A204.1 (cell line): ENCODE results near the gene ARCN1.
"Not testable (repeated sequence)": the region's sequence is repeated elsewhere in the genome, so short reads cannot be mapped to it uniquely, and the experiment has no call there.

Experiments used
- FAIRE-seq: peaks from 2 replicates; lab custom pipeline; 2012; peaks lifted over from hg19 to GRCh38; lab: Jason Lieb, UNC

Gene ARCN1

DNA sequence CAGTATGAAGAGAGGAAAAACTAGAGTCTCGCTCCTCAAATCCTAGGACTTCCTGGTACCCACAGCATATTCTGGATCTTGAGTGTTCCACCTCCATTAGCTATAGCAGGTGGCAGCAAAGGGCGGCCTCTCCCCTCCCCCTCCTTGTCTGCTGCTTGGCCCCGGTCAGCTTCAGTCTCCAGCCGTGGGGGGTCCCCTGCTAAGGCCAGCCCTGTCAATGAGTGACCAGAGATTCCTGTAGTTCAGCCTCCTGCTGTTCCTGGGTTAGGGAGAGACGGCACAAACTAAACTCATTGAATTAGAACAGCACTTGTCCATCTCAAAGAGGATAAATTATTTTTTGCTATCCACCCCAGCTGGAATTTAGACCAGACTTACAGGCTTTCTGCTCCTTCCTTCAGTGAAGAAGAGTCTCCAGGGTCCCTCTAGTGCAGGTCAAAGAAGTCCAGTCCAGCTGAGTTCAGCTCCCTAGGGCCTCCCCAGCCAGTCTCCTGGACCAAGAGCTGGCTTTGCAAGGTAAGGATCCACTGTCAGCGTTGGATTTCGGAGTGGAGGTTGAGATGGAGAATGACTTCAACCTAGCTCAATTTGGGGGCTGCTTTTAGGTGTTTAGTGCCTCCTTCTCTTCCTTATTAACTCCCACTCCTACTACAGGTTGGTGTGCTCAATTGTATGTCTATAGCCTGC lies 34.1 kb downstream of the ARCN1 start:
- FAIRE-seq, result no peak

DNA sequence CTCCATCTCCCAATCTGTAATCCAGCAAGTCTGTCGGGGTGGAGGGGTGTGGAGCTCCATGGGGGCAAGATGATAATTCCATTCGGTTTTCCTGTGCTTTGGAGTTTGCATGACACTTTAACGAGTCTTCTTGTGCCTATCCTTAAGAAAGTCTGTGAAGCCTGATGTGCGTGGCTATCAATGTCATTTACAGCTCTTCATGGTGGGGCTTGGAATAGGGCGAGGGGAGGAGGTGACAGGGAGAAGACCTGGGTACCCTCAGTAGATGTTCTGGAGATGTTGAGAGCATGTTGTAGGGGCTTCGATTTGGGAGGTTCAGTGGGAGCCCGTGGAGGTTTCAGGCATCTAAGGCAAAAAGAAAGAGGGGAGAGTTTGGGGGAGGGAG lies 34.6 kb downstream of the ARCN1 start:
- no peak for FAIRE-seq

DNA sequence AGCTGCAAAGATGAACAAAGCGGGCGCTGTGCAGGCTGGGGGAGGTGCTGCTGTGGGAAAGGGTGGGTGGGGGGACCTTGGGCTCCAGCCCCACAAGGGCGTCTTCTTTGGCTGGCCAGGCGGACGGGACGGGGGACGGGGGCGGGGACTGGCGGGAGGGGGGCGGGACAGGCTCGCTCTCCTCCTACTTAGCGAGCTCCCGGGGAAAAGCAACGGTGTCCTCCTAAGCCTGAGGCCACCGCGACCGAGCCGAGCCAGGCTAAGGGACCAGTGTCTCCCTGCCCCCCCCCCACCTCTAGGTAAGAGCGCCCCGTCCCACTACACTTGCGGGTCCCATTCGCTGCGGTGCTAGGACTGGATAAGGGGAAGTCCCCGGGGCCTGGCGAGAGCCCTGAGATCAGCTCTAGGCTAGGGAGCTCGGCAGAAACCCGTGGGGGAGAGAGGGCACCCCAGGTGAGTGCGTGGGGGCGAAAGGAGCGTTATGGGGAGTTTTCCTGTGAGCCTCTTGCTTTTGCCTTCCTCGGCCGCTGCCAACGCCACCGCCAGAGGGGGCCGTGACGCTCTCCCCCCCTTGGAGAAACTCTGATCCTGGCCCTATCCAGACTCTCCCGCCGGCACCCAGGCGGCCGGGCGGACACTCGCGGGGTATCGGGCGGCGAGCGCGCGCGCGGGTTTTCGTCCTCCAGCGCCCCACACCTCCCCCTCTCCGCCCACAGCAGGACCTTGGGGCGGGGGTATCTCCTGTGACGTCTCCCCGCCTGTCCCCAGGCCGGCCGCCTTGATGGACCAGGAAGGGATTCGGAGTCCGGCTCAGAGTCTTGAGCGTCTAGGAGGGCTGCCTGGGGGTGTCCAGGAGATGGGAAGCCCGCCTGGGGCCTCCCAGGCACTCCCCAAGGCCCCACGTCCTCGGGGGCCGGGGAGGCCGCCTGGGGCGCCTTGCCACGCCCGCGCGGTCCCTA lies 35.5 kb downstream of the ARCN1 start, which contains the start of gene PHLDB1:
PHLDB1 (plus strand) TSS at position 215 of the 959 bp plus-strand sequence. CDS start 6,222 bp downstream, outside the sequence.
- no peak for FAIRE-seq

DNA sequence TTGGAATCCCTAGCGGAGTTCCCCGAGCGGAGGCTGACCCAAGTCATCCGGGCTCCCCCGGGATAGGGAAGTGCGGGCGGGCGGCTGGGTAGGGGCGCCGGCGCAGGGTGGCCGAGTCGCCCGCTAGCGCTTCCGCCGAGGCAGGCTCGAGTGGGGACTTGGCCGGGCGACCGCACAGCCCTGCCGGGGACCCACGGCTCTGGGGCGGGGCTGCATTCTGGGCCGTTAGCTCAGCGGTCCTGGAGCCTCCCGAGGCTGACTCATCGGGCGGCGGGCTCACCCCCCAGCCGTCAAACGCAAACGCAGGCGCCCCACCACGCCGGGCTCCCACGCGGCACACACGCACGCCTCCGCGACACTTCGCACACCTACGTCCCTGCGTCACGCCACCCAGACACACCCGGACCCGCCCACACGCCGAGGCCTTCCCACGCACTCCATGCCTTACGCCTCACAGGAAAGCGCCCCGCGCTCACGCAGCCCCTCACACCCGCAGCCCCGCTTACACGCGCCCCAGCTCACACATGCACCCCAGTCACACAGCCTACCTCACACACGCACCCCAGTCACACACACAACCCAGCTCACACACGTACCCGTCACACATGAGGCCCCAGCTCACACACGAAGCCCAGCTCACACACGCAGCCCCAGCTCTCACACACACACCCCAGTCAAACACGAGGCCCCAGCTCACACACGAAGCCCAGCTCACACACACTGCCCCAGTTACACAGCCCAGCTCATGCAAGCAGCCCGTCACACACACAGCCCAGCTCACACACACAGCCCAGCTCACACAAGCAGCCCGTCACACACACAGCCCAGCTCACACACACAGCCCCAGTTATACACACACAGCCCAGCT lies 36.4 kb downstream of the ARCN1 start:
- FAIRE-seq, result no peak

DNA sequence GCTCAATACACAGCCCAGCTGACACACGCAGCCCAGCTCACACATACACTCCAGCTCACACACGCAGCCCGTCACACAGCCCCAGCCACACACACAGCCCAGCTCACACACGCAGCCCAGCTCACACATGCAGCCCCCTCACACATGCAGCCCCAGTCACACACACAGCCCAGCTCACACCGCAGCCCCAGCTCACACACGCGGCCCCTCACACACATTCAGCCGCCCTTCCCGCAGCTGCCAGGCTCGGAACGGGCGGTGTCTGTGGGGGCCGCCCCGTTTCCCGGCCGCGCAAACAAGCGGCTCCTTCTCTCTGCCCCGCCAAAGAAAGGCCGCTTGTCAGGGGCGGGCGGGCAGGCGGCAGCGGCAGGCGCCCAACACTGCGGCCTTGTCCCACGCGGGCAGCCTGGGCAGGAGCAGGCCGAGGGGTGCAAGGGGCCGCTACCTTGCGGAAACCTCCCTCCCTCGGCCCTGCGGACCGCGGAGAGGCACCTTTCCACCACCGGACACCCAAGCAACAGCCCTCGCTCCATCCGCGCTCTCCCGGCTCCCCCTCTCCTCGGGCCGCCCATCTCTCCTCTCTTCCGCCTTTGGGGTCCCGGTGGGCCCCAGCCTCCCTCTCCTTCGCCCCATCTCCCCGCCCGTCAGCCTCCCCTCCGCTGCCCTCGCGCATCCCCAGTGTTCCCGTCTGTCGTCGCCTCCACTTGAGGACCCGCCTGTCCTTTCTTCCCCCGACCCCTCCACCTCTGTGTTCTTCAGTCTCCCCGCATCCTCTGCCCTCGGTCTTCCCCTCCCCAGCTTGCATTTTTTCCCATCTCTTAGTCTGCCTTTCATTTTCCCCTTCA lies 37.4 kb downstream of the ARCN1 start:
- no peak for FAIRE-seq

DNA sequence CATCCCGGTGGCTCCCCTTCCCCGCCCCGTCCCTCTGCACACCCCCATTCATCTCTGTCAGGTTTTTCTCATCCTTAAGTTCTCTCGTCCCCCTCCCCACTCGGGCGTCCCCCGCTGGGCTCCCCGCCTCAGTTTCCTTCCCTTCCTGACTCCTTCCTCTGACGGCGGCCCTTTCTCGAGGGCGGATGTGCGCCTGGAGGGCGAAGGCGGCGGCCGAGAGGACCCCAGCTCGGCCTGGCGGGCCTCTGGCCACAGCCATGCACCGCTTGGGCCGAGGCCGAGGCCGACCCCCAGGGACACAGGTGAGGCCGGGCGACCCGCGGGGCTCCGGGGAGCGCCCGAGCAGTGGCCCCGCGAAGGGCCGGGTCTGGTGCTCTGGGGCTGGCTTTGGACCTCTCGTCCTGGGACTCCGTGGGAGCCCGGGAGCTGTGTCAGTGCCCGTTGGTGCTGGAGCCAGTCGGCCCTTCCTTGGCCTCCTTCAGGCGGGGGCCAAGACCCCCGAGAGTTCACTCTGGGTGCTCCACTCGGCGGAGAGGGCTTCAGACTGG lies 38.1 kb downstream of the ARCN1 start:
- no peak for FAIRE-seq

DNA sequence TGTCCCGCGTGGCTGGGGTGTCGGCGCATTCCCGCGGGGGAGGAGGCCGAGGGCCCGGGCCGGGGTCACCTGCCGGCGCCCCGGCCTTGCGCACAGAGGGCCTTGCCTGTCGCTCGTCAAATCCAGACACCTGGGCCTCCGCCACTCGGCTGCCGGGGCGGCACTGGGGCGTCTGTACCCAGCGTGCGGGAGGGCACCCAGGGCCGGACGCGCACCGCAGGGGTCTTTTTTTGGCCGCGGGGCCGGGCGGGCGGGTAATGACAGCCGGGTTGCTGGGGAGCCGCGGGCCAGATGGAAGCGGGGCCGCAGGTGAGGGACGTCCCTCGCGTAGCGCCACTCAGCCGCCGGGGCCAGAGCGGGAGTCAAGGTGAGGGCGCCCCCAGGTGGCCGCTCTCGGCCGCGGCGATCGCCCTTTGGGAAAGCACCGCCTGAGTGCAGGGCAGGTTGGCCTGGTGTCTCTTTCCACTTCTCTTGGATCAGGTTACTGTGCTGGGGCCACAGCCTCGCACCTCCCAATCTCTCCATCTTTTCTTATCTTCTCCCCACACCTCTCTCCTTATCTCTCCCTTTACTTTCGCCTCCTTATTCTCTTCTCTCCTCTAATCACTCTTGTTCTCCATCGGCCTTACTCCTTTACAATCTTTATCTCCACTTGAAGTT lies 38.7 kb downstream of the ARCN1 start:
- no peak for FAIRE-seq

DNA sequence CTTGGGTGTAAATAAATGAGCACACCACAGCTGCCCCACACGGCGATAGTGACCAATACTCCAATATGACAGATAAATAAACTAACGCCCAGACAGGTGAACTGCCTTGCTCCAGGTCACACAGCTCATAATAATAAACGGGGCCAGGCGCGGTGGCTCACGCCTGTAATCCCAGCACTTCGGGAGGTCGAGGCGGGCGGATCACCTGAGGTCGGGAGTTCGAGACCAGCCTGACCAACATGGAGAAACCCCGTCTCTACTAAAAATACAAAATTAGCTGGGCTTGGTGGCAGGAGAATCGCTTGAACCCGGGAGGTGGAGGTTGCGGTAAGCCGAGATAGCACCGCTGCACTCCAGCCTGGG lies 39.2 kb downstream of the ARCN1 start:
- not testable (repeated sequence) for FAIRE-seq

DNA sequence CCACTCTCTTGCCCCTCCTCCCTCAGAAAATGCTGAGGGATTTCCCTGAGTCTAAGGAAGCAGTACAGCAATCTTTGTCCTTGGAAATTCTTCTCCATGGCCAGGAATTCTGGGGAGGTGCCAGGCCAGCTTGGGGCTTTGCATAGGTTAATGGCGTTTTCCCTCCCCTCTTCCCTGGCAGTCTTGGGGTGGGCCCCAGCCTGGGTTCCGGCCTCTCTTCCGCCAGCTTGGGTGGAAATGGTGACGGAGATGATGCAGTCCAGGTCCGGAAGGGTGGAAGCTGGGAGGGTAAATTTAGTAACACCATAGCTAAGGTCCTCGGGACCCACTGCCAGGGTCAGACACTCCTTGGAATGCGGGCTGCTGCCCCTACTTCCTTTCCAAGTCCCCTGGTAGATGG lies 40.2 kb downstream of the ARCN1 start:
- FAIRE-seq, result no peak

DNA sequence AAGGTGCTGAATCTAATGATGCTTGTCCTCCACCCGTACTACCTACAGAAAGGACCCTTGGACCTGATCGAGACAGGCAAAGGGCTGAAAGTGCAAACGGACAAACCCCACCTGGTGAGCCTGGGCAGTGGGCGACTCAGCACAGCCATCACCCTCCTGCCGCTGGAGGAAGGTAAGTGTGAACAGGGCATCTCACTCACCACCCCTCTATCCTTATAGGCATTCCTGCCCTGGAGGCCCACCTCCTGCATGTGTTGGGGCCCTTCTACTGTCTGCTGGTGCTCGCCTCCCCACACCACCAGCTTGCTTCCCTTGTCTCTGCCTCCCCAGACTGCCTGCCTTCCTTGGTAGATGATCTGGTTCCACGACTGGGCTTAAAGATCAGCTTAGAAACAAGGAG lies 42.3 kb downstream of the ARCN1 start:
- no peak for FAIRE-seq

DNA sequence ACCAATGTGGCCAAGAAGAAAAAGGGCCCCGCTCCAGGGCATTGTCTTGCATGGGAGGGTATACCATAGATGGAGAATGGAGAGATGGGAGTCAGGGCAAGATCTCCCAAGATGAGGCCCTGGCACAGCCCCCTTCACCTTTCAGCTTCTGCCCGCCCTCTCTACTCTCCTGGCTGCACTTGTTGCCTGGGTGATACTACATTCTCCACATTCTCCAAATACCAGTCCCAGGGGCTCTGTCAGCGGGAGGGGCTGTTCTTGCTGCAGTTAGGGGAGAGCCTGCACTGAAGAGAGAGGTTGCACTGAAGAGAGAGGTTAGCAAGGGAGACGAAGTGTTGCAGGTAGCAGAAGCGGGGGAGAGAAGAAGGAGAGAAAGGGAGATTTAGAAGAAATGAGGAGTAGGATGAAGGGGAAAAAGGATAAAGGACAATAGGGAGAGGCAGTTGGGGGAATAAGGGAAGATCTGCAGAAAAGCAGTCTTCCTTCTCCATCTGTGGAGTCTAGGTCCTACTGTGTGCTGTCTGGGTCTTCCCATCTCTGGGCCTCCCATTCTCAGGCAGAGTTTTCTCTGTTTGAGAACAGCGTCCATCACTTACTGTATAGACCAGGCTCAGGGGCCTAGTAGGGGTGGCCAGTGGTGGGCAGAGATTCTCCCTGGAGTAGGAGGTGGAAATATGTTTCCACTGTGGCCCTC lies 43.2 kb downstream of the ARCN1 start:
- no peak for FAIRE-seq

DNA sequence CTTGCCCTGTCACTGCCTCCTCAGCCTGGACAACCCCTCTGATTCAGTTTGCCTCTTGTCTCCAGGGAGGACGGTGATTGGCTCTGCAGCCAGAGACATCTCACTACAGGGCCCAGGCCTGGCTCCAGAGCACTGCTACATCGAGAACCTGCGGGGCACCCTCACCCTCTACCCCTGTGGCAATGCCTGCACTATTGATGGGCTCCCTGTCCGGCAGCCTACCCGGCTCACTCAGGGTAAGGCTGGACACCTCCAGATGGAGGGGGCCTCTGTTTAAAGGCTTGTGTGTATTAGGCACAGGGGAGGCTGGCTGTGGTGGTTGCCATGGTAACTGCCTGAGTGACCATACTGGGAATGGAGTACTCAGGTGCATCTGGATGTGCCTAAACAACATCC lies 43.8 kb downstream of the ARCN1 start:
- no peak for FAIRE-seq

DNA sequence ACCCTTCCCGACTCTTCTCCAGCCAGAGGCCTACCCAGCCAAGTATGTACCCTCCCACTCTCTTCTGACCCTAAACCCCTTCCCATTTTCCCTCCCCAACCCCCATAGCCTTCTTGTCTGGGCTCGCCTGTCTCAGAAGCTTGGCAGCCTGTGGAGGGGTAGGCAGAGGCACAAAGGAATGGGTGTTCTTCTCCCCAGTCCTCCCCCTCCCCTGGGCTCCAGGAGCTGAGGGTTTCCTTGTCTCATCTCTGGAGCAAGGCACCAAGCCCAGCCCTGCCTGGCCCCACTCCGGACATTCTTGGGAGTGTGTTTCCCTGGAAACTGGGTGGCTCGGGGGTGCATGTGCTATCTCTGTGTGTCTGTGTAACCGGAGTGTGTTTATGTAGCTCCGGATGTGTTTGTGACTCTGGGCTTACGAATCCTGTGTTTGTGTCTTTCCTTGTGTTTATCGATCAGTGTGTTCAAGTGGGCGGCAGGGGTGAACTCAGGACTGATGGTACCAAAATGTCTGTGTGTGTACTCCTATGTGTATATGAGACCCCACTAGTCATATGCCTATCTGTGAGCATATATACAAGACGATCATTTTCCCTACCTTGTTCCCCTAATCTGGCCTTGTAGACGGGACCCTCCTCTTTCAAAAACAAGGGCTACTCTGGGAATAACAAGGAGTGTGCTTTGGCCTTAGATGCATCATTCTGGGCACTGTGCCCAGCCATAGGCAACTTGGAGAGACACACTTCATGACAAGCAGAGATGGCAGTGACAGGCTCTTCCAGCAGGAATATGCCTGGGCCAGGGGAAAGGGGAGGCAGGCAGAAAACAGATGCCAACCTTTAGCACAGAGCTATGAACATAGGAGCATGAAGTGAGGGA lies 46.1 kb downstream of the ARCN1 start:
- FAIRE-seq, result no peak

DNA sequence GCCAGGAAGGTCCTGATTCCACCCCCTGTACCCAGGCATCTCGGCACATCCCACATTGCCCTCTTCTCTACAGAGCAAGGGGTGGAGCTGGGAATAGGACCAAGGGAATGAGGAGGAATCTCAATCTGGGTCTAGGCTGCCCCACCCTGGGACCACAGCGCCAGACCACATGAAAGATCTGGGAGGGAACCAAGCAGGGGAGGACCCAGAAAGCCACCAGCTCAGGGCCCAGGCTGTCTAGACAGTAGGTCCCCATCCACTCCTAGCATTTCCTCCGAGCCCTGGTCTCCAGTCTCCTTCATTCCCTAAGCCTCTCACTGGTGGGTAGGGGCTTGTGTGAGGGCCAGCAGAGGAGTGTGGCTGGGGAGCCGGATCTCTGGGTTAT lies 46.8 kb downstream of the ARCN1 start:
- FAIRE-seq, result no peak

DNA sequence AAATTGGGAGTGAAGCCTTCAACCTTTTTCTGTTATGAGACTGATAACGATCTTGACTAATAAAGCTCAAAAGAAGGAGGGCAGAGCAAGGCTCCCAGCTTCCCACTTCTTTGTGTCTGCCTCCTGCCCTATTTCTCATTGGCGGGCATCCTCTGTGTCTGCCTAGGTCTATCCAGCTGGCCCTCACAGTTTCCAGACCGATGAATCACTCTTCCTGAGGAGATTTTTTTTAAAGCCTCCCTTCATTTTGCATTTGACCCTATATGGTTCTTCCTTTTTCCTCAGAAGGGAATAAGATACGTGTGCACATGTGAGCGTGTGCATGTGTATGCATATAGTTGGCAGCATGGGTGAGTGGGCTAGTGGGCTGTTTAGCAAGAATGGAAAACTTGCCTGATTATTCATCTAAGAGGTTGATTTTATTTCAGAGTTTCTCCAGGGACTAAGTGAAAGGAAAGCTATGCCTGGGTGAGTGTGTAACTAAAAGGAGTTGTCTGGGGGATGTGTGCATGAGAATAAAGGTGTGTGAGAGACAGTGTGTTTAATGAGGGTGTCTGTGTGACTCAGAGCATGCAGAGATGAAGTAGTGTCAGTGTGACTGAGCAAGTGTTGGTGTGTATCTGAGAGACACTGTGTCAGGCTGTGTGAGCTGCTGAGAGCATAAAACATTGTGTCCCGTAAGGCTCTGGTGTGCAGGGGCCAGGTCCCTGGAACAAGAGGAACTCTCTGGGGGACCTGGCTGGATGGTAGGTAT lies 47.4 kb downstream of the ARCN1 start:
- no peak for FAIRE-seq

DNA sequence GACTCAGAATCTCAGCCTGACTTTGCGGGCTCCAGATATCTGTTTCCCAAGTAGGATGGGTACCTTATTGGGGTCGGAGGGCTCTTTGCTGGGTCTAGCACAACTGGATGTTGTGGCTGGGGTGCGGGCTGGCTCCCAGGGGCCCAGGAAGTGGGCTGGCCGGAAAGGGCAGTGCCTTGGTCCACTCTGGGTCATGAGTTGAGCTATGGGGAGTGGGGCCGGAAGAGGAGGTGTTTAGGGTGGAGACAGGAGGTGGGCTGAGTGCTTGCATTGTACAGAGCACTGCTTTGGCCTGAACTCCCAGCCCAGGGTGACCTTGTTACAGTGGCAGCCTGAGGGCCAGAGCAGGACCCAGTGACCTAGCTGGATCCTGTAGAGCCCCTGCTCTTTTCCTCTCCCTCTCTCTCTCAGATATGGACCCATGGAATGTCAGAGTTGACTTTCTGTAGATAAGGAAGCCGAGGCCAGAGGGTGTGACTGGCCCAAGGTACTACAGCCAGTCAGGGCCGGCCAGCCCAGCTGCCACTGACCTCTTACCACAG lies 48.4 kb downstream of the ARCN1 start:
- FAIRE-seq, result no peak

DNA sequence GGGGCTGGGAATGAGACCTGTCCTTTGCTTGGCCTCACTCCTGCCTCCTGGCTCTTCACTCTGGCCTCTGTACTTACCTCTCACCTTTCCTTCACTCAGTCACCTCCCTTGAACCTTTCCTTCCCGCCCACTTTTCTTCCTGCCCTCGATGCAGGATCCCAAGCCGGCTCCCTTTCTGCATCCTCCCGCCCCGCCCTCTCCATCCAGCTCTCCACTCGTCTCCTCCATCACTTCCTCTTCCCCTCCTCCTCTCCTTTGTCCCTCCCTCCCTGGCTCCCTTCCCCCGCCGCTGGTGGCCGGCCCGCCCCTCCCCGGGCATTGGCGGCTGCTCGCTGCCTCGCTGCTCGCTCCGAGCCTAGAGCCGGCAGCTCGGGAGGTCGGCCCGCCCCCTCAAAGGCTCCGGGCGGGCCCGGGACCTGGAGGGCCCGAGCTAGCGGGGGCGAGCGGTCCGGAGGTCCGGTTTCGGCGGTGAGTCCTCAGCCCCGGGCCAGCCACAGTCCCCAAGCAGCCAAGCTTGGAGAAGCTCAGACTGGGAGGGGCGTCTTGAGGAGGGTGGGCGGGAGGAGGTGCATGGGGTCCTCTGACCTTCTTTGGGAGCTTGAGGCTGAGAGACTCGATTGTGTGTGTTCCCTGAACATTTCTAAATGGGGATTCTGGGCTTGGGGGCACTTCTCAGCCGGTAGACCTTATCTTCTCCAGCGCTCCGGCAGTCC lies 49.0 kb downstream of the ARCN1 start:
- FAIRE-seq, result no peak
